K562 (cell line): ENCODE data around the gene CBFA2T3. TPM values are rescaled to one million over a fixed set of nuclear protein-coding genes. Genes with fewer than 3 reads are reported as not detected.

Experiments used
- ATAC-seq: fragments of 200-7000 bp; cut with Tn5 transposase; 3 replicates; pipeline ENCODE4 v1.9.1; 2020; ENCODE audit warnings: moderate library complexity
- BruUV-seq: library from RNA; stranded (reverse); fragments of 400-500 nt; replicated peaks from 2 replicates; lab custom pipeline; 2021; lab: Mats Ljungman, UMichigan
- CTCF ChIA-PET: fragments of 300-600 bp; formaldehyde crosslinking; extraction: SDS; loops from one replicate; lab custom pipeline; 2021; ENCODE audit warnings: low intra/inter-chr PET ratio; lab: Yijun Ruan, JAX
- POLR2A ChIA-PET: fragments of 300-600, 350-650 bp; sonication (Branson Sonifier 250); formaldehyde crosslinking; extraction: SDS; loops from one replicate; lab custom pipeline; 2021; ENCODE audit warnings: antibody characterized with exemption, inconsistent platforms; lab: Yijun Ruan, JAX
- DNase-seq, 4 experiments: peaks; one replicate each; pipeline versions ENCODE4 v3.0.0 to v3.0.0-alpha.2; 2011 to 2018; ENCODE audit warnings: low spot score in 3 of 4, mixed read lengths in 3 of 4; ENCODE audit errors: extremely low read depth in 1 of 4
- FAIRE-seq: peaks from 2 replicates; lab custom pipeline; 2011; peaks lifted over from hg19 to GRCh38; lab: Jason Lieb, UNC
- H2AFZ ChIP-seq: 2 replicates; pipeline ENCODE4 v1.6.0; 2011; ENCODE audit warnings: low read depth, low read length, control low read depth, inconsistent platforms
- H3K27ac ChIP-seq: fragments of 200-600 bp; 3 replicates; pipeline ENCODE4 v1.8.0; 2011; ENCODE audit warnings: low read depth, mild to moderate bottlenecking, control low read depth, inconsistent platforms, low read length, moderate library complexity, mixed read lengths; ENCODE audit errors: extremely low read depth
- H3K27me3 ChIP-seq, 2 experiments: fragments of 300-600 bp in 1 of 2; 2 replicates in 1 of 2; 3 replicates in 1 of 2; pipeline versions ENCODE4 v1.6.0 to v1.8.0; 2011; ENCODE audit warnings: inconsistent platforms in 2 of 2, low read length in 2 of 2, mild to moderate bottlenecking in 1 of 2, mixed read lengths in 1 of 2, moderate library complexity in 1 of 2; ENCODE audit not compliant: control insufficient read depth in 2 of 2, insufficient read depth in 2 of 2
- H3K36me3 ChIP-seq: fragments of 300-600 bp; 3 replicates; pipeline ENCODE4 v1.8.0; 2011; ENCODE audit warnings: mild to moderate bottlenecking, low read length, inconsistent platforms; ENCODE audit not compliant: control insufficient read depth, insufficient read depth
- H3K4me1 ChIP-seq, 2 experiments: fragments of 200-600 bp in 1 of 2; replicated peaks in 1 of 2; 2 replicates in 1 of 2; 3 replicates in 1 of 2; pipeline versions ENCODE4 v1.5.1 to v1.8.0; 2011; ENCODE audit warnings: inconsistent platforms in 2 of 2, low read length in 2 of 2, mild to moderate bottlenecking in 1 of 2, mixed read lengths in 1 of 2, moderate library complexity in 1 of 2; ENCODE audit not compliant: control insufficient read depth in 2 of 2, insufficient read depth in 2 of 2
- H3K4me2 ChIP-seq: 2 replicates; pipeline ENCODE4 v1.6.1; 2011; ENCODE audit warnings: low read length, control low read depth, inconsistent platforms, mixed read lengths; ENCODE audit not compliant: insufficient read depth
- H3K4me3 ChIP-seq: fragments of 200-600 bp; sonication (generic), shearing (Covaris generic); 2 replicates; pipeline ENCODE4 v1.5.1; 2016; ENCODE audit warnings: control low read depth, inconsistent platforms
- H3K79me2 ChIP-seq: fragments of 200-600 bp; 3 replicates; pipeline ENCODE4 v1.8.0; 2011; ENCODE audit warnings: low read length, inconsistent platforms; ENCODE audit not compliant: control insufficient read depth, insufficient read depth
- H3K9ac ChIP-seq, 2 experiments: 2 replicates each; pipeline versions ENCODE4 v1.6.0 to v1.6.1; 2011; ENCODE audit warnings: low read depth in 2 of 2, low read length in 2 of 2, control low read depth in 1 of 2, inconsistent platforms in 1 of 2, mild to moderate bottlenecking in 1 of 2, mixed read lengths in 1 of 2; ENCODE audit not compliant: insufficient read depth in 1 of 2
- H3K9me1 ChIP-seq: one replicate; pipeline ENCODE4 v1.6.0; 2011; ENCODE audit warnings: inconsistent platforms, mild to moderate bottlenecking, low read length, moderate library complexity; ENCODE audit not compliant: control insufficient read depth, insufficient read depth
- H3K9me3 ChIP-seq: replicated peaks from 2 replicates; pipeline ENCODE4 v1.5.1; 2011; ENCODE audit warnings: low read depth, low read length, inconsistent platforms; ENCODE audit not compliant: control insufficient read depth, insufficient read depth
- H4K20me1 ChIP-seq: replicated peaks from 2 replicates; pipeline ENCODE4 v1.6.1; 2011; ENCODE audit warnings: low read length, inconsistent platforms, mixed read lengths; ENCODE audit not compliant: control insufficient read depth, insufficient read depth
- CCAR2 ChIP-seq: fragments of 200-400 bp; formaldehyde crosslinking; IDR thresholded peaks from 2 replicates; pipeline ENCODE4 v1.6.1; 2017; ENCODE audit warnings: mild to moderate bottlenecking, low read depth, low read length
- NFRKB ChIP-seq: fragments of 450-650 bp; IDR thresholded peaks from 2 replicates; pipeline ENCODE4 v1.6.1; 2016; ENCODE audit warnings: low read depth
- SMAD4 ChIP-seq: fragments of 250-450 bp; sonication (Bioruptor Pico); conservative IDR thresholded peaks from 2 replicates; pipeline ENCODE4 v1.8.0; 2021; ENCODE audit warnings: inconsistent platforms, mild to moderate bottlenecking, moderate library complexity
- THRAP3 ChIP-seq: fragments of 450-650 bp; IDR thresholded peaks from 2 replicates; pipeline ENCODE4 v1.6.1; 2016; ENCODE audit warnings: mild to moderate bottlenecking, inconsistent platforms, borderline replicate concordance
- ZKSCAN8 ChIP-seq: fragments of 200-800 bp; sonication (Bioruptor generic); IDR thresholded peaks from 2 replicates; pipeline ENCODE4 v1.6.1; 2016; ENCODE audit warnings: missing genetic modification characterization, missing compliant biosample characterization
- ZNF140 ChIP-seq: fragments of 250-450 bp; sonication (Bioruptor Pico); IDR thresholded peaks from 2 replicates; pipeline ENCODE4 v1.8.0; 2021; ENCODE audit warnings: moderate library complexity, mild to moderate bottlenecking, inconsistent platforms
- ZNF146 ChIP-seq: IDR thresholded peaks from one replicate; pipeline ENCODE4 v1.6.1; 2018; ENCODE audit warnings: missing compliant biosample characterization; ENCODE audit not compliant: unreplicated experiment
- ZNF282 ChIP-seq: sonication (generic); formaldehyde crosslinking; IDR thresholded peaks from 2 replicates; pipeline ENCODE4 v1.8.1; 2023; ENCODE audit warnings: missing genetic modification reagents
- WGBS: fragments of 100-300 bp; shearing (Covaris generic); methylation state at CpG from one replicate; pipeline ENCODE4 v1.1.6; 2016; ENCODE audit warnings: low coverage, mixed read lengths; ENCODE audit not compliant: insufficient coverage; ENCODE audit errors: missing lambda C conversion rate; 5-methylcytosine and 5-hydroxymethylcytosine counted together
- in situ Hi-C: fragments of 300-500 bp; cut with MboI; formaldehyde crosslinking; loops from 4 replicates; pipeline ENCODE4 v1.15.0; 2018; ENCODE audit warnings: inconsistent platforms, mixed read lengths
- intact Hi-C: fragments of 100-400 bp; cut with micrococcal nuclease; formaldehyde crosslinking; loops from 2 replicates; pipeline ENCODE4 v1.14.2; 2022
- polyA plus RNA-seq, 8 experiments: library from polyadenylated mRNA; depleted of rRNA in 4 of 8; stranded (reverse) in 5 of 8; unstranded in 3 of 8; fragments of >200 nt; fragmentation: Nextera tagmentation in 2 of 8; fragmentation: Illumina TruSeq in 1 of 8; extraction: Ambion mirVana in 2 of 8; extraction: Trizol in 1 of 8; gene quantifications; 2 replicates each; pipeline versions ENCODE4 v1.2.1 to v1.2.3, GENCODE V29; 2011 to 2014; ENCODE audit warnings: inconsistent platforms in 1 of 8, missing spikeins in 1 of 8
- total RNA-seq, 7 experiments: library from RNA; depleted of rRNA in 6 of 7; stranded (reverse); fragments of >200 nt in 6 of 7; fragmentation: Illumina TruSeq in 2 of 7; extraction: Trizol in 2 of 7; gene quantifications; 2 replicates each; pipeline versions ENCODE4 v1.2.1 to v1.2.3, GENCODE V29; 2011 to 2021; ENCODE audit warnings: low replicate concordance in 1 of 7
- TF ChIP-seq, protein P1 (sequence below): fragments of 150-350 bp; IDR thresholded peaks from 2 replicates; pipeline ENCODE4 v1.6.1; 2014; ENCODE audit warnings: low read depth, mild to moderate bottlenecking, low read length, borderline replicate concordance
- TF ChIP-seq, protein P2 (sequence below): fragments of 450-650 bp; IDR thresholded peaks from 2 replicates; pipeline ENCODE4 v1.6.1; 2016; ENCODE audit warnings: borderline replicate concordance
- TF ChIP-seq, protein P3 (sequence below): sonication (generic); formaldehyde crosslinking; IDR thresholded peaks from 2 replicates; pipeline ENCODE4 v1.8.1; 2023; ENCODE audit warnings: mild to moderate bottlenecking, missing genetic modification reagents, moderate library complexity

The CBFA2T3 gene
- total and polyA plus RNA-seq, 9 of the 15 experiments (the other 6 are each of a cell fraction or from before 2014, with no cell fraction given), result 2.3 to 145 (median 6.7) TPM

DNA sequence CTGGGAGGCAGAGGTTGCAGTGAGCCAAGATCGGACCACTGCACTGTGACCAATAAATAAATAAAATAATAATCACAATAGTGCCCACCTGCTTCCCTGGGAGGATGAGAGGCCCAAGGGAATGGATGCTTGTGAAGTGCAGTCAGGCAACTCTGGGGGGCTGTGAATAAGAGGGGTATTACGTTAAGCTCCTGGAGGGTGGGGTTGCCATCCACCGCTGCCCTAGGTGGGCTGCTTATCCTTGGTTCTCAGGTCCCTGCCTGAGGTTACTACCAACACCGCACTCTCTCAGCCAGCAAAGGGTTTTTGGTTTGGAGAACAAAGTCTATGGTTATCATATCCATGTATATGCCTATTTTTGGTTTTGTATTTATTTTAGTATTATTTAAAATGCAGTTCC is 48.6 kb upstream of the CBFA2T3 start:
- Histone ChIP-seq H3K9me1 (no peaks in the 10 kb centered on the region), H2AFZ (no peak overlapping the region), H3K27me3 (no peaks in the 10 kb centered on the region), H4K20me1 (no peaks in the 10 kb centered on the region), H3K9ac (no peak overlapping the region), H3K36me3 (no peaks in the 10 kb centered on the region), H3K4me3 (no peak overlapping the region), H3K4me1 (peaks cover 29 to 31% of the 10 kb centered on the region in 2 experiments), H3K79me2 (no peaks in the 10 kb centered on the region), H3K9me3 (no peaks in the 10 kb centered on the region), H3K4me2 (no peak overlapping the region; the same call in 1 of the 2 replicates), H3K27ac (peak overlapping the region; percentile 48; the same call in 1 of the 3 replicates)
- FAIRE-seq, result no peak
- in situ Hi-C loops, result no loop called here
- intact Hi-C loops, result no loop called here
- BruUV-seq, result no TSS peak
- 52% methylated on average over 4 of the region's 4 CpGs for WGBS
- POLR2A ChIA-PET, result interaction anchor here (1.0 to 1.6 kb wide), 2 partner anchors 10 to 15 kb away, joined by 3 to 5 read pairs; no protein-coding TSS in a partner anchor
- DNase-seq, result no peak
- TF ChIP-seq, protein P1, sequence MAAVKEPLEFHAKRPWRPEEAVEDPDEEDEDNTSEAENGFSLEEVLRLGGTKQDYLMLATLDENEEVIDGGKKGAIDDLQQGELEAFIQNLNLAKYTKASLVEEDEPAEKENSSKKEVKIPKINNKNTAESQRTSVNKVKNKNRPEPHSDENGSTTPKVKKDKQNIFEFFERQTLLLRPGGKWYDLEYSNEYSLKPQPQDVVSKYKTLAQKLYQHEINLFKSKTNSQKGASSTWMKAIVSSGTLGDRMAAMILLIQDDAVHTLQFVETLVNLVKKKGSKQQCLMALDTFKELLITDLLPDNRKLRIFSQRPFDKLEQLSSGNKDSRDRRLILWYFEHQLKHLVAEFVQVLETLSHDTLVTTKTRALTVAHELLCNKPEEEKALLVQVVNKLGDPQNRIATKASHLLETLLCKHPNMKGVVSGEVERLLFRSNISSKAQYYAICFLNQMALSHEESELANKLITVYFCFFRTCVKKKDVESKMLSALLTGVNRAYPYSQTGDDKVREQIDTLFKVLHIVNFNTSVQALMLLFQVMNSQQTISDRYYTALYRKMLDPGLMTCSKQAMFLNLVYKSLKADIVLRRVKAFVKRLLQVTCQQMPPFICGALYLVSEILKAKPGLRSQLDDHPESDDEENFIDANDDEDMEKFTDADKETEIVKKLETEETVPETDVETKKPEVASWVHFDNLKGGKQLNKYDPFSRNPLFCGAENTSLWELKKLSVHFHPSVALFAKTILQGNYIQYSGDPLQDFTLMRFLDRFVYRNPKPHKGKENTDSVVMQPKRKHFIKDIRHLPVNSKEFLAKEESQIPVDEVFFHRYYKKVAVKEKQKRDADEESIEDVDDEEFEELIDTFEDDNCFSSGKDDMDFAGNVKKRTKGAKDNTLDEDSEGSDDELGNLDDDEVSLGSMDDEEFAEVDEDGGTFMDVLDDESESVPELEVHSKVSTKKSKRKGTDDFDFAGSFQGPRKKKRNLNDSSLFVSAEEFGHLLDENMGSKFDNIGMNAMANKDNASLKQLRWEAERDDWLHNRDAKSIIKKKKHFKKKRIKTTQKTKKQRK, result no peak
- TF ChIP-seq SMAD4 (CRISPR knock-in tag) (no peak), THRAP3 (no peak), ZNF146 (CRISPR knock-in tag) (no peak), CCAR2 (no peak), ZNF282 (no peak), ZKSCAN8 (no peak), NFRKB (no peak), ZNF140 (CRISPR knock-in tag) (no peak)
- TF ChIP-seq, protein P2, sequence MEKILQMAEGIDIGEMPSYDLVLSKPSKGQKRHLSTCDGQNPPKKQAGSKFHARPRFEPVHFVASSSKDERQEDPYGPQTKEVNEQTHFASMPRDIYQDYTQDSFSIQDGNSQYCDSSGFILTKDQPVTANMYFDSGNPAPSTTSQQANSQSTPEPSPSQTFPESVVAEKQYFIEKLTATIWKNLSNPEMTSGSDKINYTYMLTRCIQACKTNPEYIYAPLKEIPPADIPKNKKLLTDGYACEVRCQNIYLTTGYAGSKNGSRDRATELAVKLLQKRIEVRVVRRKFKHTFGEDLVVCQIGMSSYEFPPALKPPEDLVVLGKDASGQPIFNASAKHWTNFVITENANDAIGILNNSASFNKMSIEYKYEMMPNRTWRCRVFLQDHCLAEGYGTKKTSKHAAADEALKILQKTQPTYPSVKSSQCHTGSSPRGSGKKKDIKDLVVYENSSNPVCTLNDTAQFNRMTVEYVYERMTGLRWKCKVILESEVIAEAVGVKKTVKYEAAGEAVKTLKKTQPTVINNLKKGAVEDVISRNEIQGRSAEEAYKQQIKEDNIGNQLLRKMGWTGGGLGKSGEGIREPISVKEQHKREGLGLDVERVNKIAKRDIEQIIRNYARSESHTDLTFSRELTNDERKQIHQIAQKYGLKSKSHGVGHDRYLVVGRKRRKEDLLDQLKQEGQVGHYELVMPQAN, result no peak
- TF ChIP-seq, protein P3, sequence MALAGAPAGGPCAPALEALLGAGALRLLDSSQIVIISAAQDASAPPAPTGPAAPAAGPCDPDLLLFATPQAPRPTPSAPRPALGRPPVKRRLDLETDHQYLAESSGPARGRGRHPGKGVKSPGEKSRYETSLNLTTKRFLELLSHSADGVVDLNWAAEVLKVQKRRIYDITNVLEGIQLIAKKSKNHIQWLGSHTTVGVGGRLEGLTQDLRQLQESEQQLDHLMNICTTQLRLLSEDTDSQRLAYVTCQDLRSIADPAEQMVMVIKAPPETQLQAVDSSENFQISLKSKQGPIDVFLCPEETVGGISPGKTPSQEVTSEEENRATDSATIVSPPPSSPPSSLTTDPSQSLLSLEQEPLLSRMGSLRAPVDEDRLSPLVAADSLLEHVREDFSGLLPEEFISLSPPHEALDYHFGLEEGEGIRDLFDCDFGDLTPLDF (CRISPR knock-in tag), result no peak
- CTCF ChIA-PET, result no interaction called here
- ATAC-seq, result no peak; the same call in 2 of the 3 replicates
